K562 (cell line): Measurements from ENCODE around the gene CEP70. TPM values are rescaled to one million over a fixed set of nuclear protein-coding genes. Genes with fewer than 3 reads are reported as not detected.
A peak's percentile ranks its signal among the peaks of the same experiment; 100 is the strongest.

Experiments
- ATAC-seq: fragments of 200-7000 bp; cut with Tn5 transposase; 3 replicates; pipeline ENCODE4 v1.9.1; 2020; ENCODE audit warnings: moderate library complexity
- BruUV-seq: library from RNA; stranded (reverse); fragments of 400-500 nt; replicated peaks from 2 replicates; lab custom pipeline; 2021; lab: Mats Ljungman, UMichigan
- CTCF ChIA-PET: fragments of 300-600 bp; formaldehyde crosslinking; extraction: SDS; loops from one replicate; lab custom pipeline; 2021; ENCODE audit warnings: low intra/inter-chr PET ratio; lab: Yijun Ruan, JAX
- POLR2A ChIA-PET: fragments of 300-600, 350-650 bp; sonication (Branson Sonifier 250); formaldehyde crosslinking; extraction: SDS; loops from one replicate; lab custom pipeline; 2021; ENCODE audit warnings: antibody characterized with exemption, inconsistent platforms; lab: Yijun Ruan, JAX
- DNase-seq, 4 experiments: peaks; one replicate each; pipeline versions ENCODE4 v3.0.0 to v3.0.0-alpha.2; 2011 to 2018; ENCODE audit warnings: low spot score in 3 of 4, mixed read lengths in 3 of 4; ENCODE audit errors: extremely low read depth in 1 of 4
- FAIRE-seq: peaks from 2 replicates; lab custom pipeline; 2011; peaks lifted over from hg19 to GRCh38; lab: Jason Lieb, UNC
- H2AFZ ChIP-seq: 2 replicates; pipeline ENCODE4 v1.6.0; 2011; ENCODE audit warnings: low read depth, low read length, control low read depth, inconsistent platforms
- H3K27ac ChIP-seq: fragments of 200-600 bp; 3 replicates; pipeline ENCODE4 v1.8.0; 2011; ENCODE audit warnings: low read depth, mild to moderate bottlenecking, control low read depth, inconsistent platforms, low read length, moderate library complexity, mixed read lengths; ENCODE audit errors: extremely low read depth
- H3K27me3 ChIP-seq, 2 experiments: fragments of 300-600 bp in 1 of 2; 2 replicates in 1 of 2; 3 replicates in 1 of 2; pipeline versions ENCODE4 v1.6.0 to v1.8.0; 2011; ENCODE audit warnings: inconsistent platforms in 2 of 2, low read length in 2 of 2, mild to moderate bottlenecking in 1 of 2, mixed read lengths in 1 of 2, moderate library complexity in 1 of 2; ENCODE audit not compliant: control insufficient read depth in 2 of 2, insufficient read depth in 2 of 2
- H3K36me3 ChIP-seq: fragments of 300-600 bp; 3 replicates; pipeline ENCODE4 v1.8.0; 2011; ENCODE audit warnings: mild to moderate bottlenecking, low read length, inconsistent platforms; ENCODE audit not compliant: control insufficient read depth, insufficient read depth
- H3K4me1 ChIP-seq, 2 experiments: fragments of 200-600 bp in 1 of 2; replicated peaks in 1 of 2; 2 replicates in 1 of 2; 3 replicates in 1 of 2; pipeline versions ENCODE4 v1.5.1 to v1.8.0; 2011; ENCODE audit warnings: inconsistent platforms in 2 of 2, low read length in 2 of 2, mild to moderate bottlenecking in 1 of 2, mixed read lengths in 1 of 2, moderate library complexity in 1 of 2; ENCODE audit not compliant: control insufficient read depth in 2 of 2, insufficient read depth in 2 of 2
- H3K4me2 ChIP-seq: 2 replicates; pipeline ENCODE4 v1.6.1; 2011; ENCODE audit warnings: low read length, control low read depth, inconsistent platforms, mixed read lengths; ENCODE audit not compliant: insufficient read depth
- H3K4me3 ChIP-seq: fragments of 200-600 bp; sonication (generic), shearing (Covaris generic); 2 replicates; pipeline ENCODE4 v1.5.1; 2016; ENCODE audit warnings: control low read depth, inconsistent platforms
- H3K79me2 ChIP-seq: fragments of 200-600 bp; 3 replicates; pipeline ENCODE4 v1.8.0; 2011; ENCODE audit warnings: low read length, inconsistent platforms; ENCODE audit not compliant: control insufficient read depth, insufficient read depth
- H3K9ac ChIP-seq, 2 experiments: 2 replicates each; pipeline versions ENCODE4 v1.6.0 to v1.6.1; 2011; ENCODE audit warnings: low read depth in 2 of 2, low read length in 2 of 2, control low read depth in 1 of 2, inconsistent platforms in 1 of 2, mild to moderate bottlenecking in 1 of 2, mixed read lengths in 1 of 2; ENCODE audit not compliant: insufficient read depth in 1 of 2
- H3K9me1 ChIP-seq: one replicate; pipeline ENCODE4 v1.6.0; 2011; ENCODE audit warnings: inconsistent platforms, mild to moderate bottlenecking, low read length, moderate library complexity; ENCODE audit not compliant: control insufficient read depth, insufficient read depth
- H3K9me3 ChIP-seq: replicated peaks from 2 replicates; pipeline ENCODE4 v1.5.1; 2011; ENCODE audit warnings: low read depth, low read length, inconsistent platforms; ENCODE audit not compliant: control insufficient read depth, insufficient read depth
- H4K20me1 ChIP-seq: replicated peaks from 2 replicates; pipeline ENCODE4 v1.6.1; 2011; ENCODE audit warnings: low read length, inconsistent platforms, mixed read lengths; ENCODE audit not compliant: control insufficient read depth, insufficient read depth
- ASH1L ChIP-seq: fragments of 450-650 bp; IDR thresholded peaks from 2 replicates; pipeline ENCODE4 v1.6.1; 2018; ENCODE audit warnings: borderline replicate concordance, mild to moderate bottlenecking, low read depth; ENCODE audit not compliant: partially characterized antibody
- C11orf30 ChIP-seq: fragments of 450-650 bp; IDR thresholded peaks from 2 replicates; pipeline ENCODE4 v1.6.1; 2016; ENCODE audit warnings: low read depth, mild to moderate bottlenecking
- CEBPG ChIP-seq, 3 experiments: fragments of 200-800 bp in 1 of 3; sonication (Bioruptor generic) in 1 of 3; sonication (generic) in 1 of 3; formaldehyde crosslinking in 1 of 3; IDR thresholded peaks in 2 of 3; conservative IDR thresholded peaks in 1 of 3; 2 replicates each; pipeline versions ENCODE4 v1.6.1 to v1.8.0; 2016 to 2022; ENCODE audit warnings: missing compliant biosample characterization in 2 of 3, missing genetic modification characterization in 2 of 3, mild to moderate bottlenecking in 1 of 3, missing genetic modification reagents in 1 of 3
- HDGF ChIP-seq: fragments of 450-650 bp; IDR thresholded peaks from 2 replicates; pipeline ENCODE4 v1.6.1; 2016
- MAFF ChIP-seq: IDR thresholded peaks from 2 replicates; pipeline ENCODE4 v1.6.1; 2012; ENCODE audit warnings: low read length, improper control_type of control experiment
- MED1 ChIP-seq: sonication (generic); formaldehyde crosslinking; IDR thresholded peaks from 2 replicates; pipeline ENCODE4 v1.8.1; 2023; ENCODE audit warnings: missing genetic modification reagents, borderline replicate concordance
- SP1 ChIP-seq: sonication (generic); formaldehyde crosslinking; IDR thresholded peaks from 2 replicates; pipeline ENCODE4 v1.8.1; 2022; ENCODE audit warnings: mild to moderate bottlenecking, missing genetic modification reagents
- TRIM24 ChIP-seq, 2 experiments: fragments of 450-650 bp; IDR thresholded peaks; 2 replicates each; pipeline ENCODE4 v1.6.1; 2016
- ZNF316 ChIP-seq: fragments of 450-650 bp; IDR thresholded peaks from 2 replicates; pipeline ENCODE4 v1.6.1; 2016
- ZNF445 ChIP-seq: fragments of 250-450 bp; sonication (Bioruptor Pico); IDR thresholded peaks from 2 replicates; pipeline ENCODE4 v1.4.0; 2020; ENCODE audit warnings: low read depth, mild to moderate bottlenecking, moderate library complexity
- ZNF561 ChIP-seq: fragments of 450-650 bp; formaldehyde crosslinking; conservative IDR thresholded peaks from 2 replicates; pipeline ENCODE4 v1.4.0; 2020; ENCODE audit warnings: mild to moderate bottlenecking, moderate library complexity
- WGBS: fragments of 100-300 bp; shearing (Covaris generic); methylation state at CpG from one replicate; pipeline ENCODE4 v1.1.6; 2016; ENCODE audit warnings: low coverage, mixed read lengths; ENCODE audit not compliant: insufficient coverage; ENCODE audit errors: missing lambda C conversion rate; 5-methylcytosine and 5-hydroxymethylcytosine counted together
- in situ Hi-C: fragments of 300-500 bp; cut with MboI; formaldehyde crosslinking; loops from 4 replicates; pipeline ENCODE4 v1.15.0; 2018; ENCODE audit warnings: inconsistent platforms, mixed read lengths
- intact Hi-C: fragments of 100-400 bp; cut with micrococcal nuclease; formaldehyde crosslinking; loops from 2 replicates; pipeline ENCODE4 v1.14.2; 2022
- polyA plus RNA-seq, 8 experiments: library from polyadenylated mRNA; depleted of rRNA in 4 of 8; stranded (reverse) in 5 of 8; unstranded in 3 of 8; fragments of >200 nt; fragmentation: Nextera tagmentation in 2 of 8; fragmentation: Illumina TruSeq in 1 of 8; extraction: Ambion mirVana in 2 of 8; extraction: Trizol in 1 of 8; gene quantifications; 2 replicates each; pipeline versions ENCODE4 v1.2.1 to v1.2.3, GENCODE V29; 2011 to 2014; ENCODE audit warnings: inconsistent platforms in 1 of 8, missing spikeins in 1 of 8
- total RNA-seq, 7 experiments: library from RNA; depleted of rRNA in 6 of 7; stranded (reverse); fragments of >200 nt in 6 of 7; fragmentation: Illumina TruSeq in 2 of 7; extraction: Trizol in 2 of 7; gene quantifications; 2 replicates each; pipeline versions ENCODE4 v1.2.1 to v1.2.3, GENCODE V29; 2011 to 2021; ENCODE audit warnings: low replicate concordance in 1 of 7
- TF ChIP-seq, protein P1 (sequence below): fragments of 450-650 bp; formaldehyde crosslinking; IDR thresholded peaks from 2 replicates; pipeline ENCODE4 v1.4.0; 2020; ENCODE audit warnings: mild to moderate bottlenecking, moderate library complexity
- TF ChIP-seq, protein P2 (sequence below): fragments of 450-650 bp; formaldehyde crosslinking; IDR thresholded peaks from 2 replicates; pipeline ENCODE4 v1.4.0; 2020; ENCODE audit warnings: mild to moderate bottlenecking
- TF ChIP-seq, protein P3 (sequence below): sonication (generic); IDR thresholded peaks from 2 replicates; pipeline ENCODE4 v1.6.1; 2016

CEP70 gene
- total and polyA plus RNA-seq, 9 of the 15 experiments (the other 6 are each of a cell fraction or from before 2014, with no cell fraction given), result 16.1 to 31.5 (median 23.4) TPM

DNA sequence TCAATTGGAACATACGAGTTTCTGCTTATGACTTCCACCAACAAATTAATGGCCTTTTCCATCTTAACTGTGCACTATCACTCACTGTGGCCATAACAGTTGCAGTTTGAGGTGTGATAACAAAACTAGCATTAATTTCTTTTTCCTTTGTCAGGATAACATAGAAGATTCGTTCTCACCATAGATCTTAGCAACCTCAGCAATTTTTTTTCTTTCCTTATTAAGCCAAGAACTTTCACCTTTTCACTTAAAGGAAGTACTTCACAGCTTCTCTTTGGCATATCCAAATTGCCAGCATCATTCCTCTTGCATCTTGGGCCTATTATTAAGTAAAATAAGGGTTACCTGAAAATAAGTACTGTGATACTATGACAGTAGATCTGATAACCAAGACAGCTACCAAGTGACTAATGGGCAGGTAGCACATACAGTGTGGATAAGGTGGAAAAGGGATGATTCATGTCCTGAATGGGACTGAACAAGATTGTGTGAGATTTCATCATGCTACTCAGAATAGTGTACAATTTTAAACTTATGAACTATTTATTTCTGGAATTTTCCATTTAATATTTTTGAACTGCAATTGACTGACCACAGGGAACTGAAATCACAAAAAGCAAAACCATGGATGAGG is 46.6 kb downstream of the CEP70 start:
- BruUV-seq, result no TSS peak
- H4K20me1 ChIP-seq, result no peaks in the 10 kb centered on the region
- CTCF ChIA-PET, result no interaction called here
- POLR2A ChIA-PET, result no interaction called here
- no peak overlapping the region for H3K4me2 ChIP-seq
- peaks cover 4% of the 10 kb centered on the region; the same call in 1 of the 3 replicates for H3K36me3 ChIP-seq
- TF ChIP-seq, protein P1, sequence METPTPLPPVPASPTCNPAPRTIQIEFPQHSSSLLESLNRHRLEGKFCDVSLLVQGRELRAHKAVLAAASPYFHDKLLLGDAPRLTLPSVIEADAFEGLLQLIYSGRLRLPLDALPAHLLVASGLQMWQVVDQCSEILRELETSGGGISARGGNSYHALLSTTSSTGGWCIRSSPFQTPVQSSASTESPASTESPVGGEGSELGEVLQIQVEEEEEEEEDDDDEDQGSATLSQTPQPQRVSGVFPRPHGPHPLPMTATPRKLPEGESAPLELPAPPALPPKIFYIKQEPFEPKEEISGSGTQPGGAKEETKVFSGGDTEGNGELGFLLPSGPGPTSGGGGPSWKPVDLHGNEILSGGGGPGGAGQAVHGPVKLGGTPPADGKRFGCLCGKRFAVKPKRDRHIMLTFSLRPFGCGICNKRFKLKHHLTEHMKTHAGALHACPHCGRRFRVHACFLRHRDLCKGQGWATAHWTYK (CRISPR knock-in tag), result no peak
- TF ChIP-seq, protein P2, sequence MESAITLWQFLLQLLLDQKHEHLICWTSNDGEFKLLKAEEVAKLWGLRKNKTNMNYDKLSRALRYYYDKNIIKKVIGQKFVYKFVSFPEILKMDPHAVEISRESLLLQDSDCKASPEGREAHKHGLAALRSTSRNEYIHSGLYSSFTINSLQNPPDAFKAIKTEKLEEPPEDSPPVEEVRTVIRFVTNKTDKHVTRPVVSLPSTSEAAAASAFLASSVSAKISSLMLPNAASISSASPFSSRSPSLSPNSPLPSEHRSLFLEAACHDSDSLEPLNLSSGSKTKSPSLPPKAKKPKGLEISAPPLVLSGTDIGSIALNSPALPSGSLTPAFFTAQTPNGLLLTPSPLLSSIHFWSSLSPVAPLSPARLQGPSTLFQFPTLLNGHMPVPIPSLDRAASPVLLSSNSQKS (CRISPR knock-in tag), result no peak
- TF ChIP-seq HDGF (no peak), MED1 (CRISPR knock-in tag) (no peak), ASH1L (no peak), MAFF (0 out of 2 replicates have a peak, but pooled peaks have one; percentile 8), CEBPG (CRISPR knock-in tag; IDR thresholded peaks at IDR 0.05) (no peak), CEBPG (tag; conservative IDR thresholded peaks at IDR 0.05 in 1 of 2, IDR thresholded peaks at IDR 0.05 in 1 of 2) (0 out of 4 replicates have a peak, but pooled peaks of 1 of the 2 experiments have one; percentile 14), ZNF561 (CRISPR knock-in tag) (no peak), TRIM24 (IDR thresholded peaks at IDR 0.05) (peak in 1 of 2 experiments; percentile 33; a peak in 1 of 4 replicates), C11orf30 (0 out of 2 replicates have a peak, but pooled peaks have one; percentile 25), SP1 (no peak), ZNF445 (no peak), ZNF316 (peak; percentile 57)
- TF ChIP-seq, protein P3, sequence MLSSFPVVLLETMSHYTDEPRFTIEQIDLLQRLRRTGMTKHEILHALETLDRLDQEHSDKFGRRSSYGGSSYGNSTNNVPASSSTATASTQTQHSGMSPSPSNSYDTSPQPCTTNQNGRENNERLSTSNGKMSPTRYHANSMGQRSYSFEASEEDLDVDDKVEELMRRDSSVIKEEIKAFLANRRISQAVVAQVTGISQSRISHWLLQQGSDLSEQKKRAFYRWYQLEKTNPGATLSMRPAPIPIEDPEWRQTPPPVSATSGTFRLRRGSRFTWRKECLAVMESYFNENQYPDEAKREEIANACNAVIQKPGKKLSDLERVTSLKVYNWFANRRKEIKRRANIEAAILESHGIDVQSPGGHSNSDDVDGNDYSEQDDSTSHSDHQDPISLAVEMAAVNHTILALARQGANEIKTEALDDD, result no peak
- no peaks in the 10 kb centered on the region for H3K4me1 ChIP-seq
- no peaks in the 10 kb centered on the region for H3K27me3 ChIP-seq
- no peaks in the 10 kb centered on the region for H3K79me2 ChIP-seq
- 0 out of 2 replicates have a peak, but pooled peaks cover 1% of the 10 kb centered on the region for H3K9me3 ChIP-seq
- no peak overlapping the region for H2AFZ ChIP-seq
- WGBS, result 53% methylated on average over 2 of the region's 2 CpGs
- H3K27ac ChIP-seq, result no peak overlapping the region
- no peak for FAIRE-seq
- in situ Hi-C loops (no loop called here), intact Hi-C loops (no loop called here)
- no peaks in the 10 kb centered on the region for H3K9me1 ChIP-seq
- H3K4me3 ChIP-seq, result no peak overlapping the region
- H3K9ac ChIP-seq, result no peak overlapping the region
- ATAC-seq, result no peak
- no peak for DNase-seq
